Measurements from ENCODE around the gene SUN5.
"Not testable (repeated sequence)": the region's sequence is repeated elsewhere in the genome, so short reads cannot be mapped to it uniquely, and the experiment has no call there.

The SUN5 gene, protein sequence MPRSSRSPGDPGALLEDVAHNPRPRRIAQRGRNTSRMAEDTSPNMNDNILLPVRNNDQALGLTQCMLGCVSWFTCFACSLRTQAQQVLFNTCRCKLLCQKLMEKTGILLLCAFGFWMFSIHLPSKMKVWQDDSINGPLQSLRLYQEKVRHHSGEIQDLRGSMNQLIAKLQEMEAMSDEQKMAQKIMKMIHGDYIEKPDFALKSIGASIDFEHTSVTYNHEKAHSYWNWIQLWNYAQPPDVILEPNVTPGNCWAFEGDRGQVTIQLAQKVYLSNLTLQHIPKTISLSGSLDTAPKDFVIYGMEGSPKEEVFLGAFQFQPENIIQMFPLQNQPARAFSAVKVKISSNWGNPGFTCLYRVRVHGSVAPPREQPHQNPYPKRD

DNA sequence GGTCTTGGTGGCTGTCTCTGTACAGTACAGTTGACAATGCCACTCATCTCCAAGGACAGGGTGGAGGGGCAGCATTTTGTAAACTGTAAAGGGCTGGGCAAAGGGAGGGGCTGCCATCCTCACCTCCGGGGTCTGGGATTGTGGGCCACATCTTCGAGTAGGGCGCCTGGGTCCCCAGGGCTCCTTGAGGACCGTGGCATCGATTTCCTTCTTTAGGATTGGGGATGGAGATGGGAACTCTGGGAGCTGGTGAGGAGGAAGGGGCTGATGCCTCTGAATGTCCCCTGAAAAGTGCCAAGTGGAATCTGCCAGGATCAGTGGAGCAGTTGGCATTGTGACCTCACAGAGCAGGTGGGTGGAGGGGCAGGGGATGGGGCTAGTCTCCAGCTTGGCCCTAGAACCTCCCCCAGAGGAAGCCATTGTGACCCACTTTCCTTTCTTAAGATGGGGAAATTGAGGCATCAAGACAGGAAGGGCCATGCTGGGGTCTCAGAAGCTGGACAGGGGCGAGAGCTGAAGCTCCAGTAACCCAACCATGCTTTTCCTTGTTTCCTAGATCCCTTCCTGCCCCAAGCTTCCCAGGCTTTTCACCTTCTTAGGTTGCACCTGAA, at the start of gene SUN5:
Gene SUN5, minus strand, starts transcription at position 293 of the 611 bp plus-strand sequence. Its CDS starts 93 bp downstream, at position 200.
- no peak for DNase-seq

DNA sequence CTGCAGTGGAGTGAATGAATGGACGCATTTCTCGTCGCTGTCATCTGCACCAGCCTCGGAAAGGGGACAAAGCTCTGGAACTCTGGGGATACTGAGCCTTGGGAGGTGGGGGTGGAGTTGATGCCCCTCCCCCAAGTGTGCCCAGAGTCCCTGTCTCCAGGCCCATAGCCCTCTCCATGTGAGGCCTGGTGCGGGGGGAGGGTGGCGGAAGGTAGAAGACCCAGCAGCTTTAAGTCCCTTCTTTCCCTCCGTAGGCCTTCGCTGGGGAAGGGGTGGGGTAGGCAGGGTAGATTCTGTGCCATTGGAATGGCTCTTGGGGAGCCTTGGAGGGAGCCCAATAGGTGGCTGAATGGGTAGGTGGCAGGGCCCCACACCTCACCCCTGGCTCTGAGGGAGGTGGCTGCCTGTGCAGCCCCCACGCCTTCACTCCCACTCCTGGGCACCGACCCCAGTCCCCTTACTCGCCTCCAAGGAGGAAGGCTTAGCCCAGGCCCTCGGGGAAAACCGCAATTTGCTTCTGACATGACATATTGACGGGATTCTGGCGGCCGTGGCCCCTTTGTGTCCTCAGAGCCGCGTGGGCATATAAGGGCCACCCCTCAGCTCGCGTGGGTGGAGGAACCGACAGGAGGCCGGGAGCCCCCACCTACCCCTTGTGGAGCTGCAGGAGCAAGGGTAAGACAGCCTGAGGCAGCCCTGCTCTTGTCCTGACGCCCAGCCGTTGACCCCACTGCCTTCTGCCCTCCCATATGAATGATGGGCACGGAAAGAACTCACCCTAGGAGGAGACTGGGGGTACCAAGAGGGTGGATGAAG, 49.3 kb upstream of the SUN5 start, which contains the start of gene BPIFB3:
Gene BPIFB3, plus strand, starts transcription at position 613 of the 816 bp plus-strand sequence. CDS start 1,533 bp downstream, outside the sequence.
- no peak for DNase-seq

DNA sequence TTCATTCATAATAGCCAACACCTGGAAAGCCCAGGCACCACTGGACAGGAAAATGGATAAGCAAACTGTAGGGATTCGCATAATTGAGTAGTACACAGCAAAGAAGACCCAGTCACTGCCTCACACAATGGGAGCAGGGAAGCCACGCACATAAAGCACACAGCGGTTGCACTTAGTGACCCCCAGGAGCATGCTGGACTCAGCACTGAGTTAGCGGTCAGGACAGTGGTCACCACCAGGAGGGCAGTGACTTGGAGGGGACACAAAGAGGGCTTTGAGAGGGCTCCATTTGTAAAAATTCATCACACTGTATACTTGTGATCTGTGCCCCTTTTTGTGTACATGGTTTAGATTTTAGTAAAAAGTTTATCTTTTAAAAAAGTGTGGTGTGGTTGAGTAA, 47.1 kb upstream of the SUN5 start:
- no peak for DNase-seq

DNA sequence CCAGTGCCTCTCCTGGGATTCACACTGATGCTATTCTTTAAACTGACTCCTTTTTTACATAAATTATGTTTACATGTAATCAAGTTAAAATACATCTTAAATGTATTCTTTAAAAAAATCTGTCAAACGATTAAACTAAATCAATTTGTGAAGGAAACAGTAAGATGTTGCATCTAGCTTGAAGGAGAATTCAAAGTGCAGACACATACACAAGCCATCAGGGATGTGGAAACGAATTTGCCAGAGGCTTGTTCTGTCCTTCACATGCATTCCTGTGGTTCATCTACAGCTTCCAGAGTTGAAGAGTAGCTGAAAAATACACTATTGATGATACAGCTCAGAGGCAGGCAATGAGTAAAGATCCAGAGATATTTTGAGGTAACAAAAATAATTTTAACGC, 42.2 kb upstream of the SUN5 start:
- DNase-seq = no peak

DNA sequence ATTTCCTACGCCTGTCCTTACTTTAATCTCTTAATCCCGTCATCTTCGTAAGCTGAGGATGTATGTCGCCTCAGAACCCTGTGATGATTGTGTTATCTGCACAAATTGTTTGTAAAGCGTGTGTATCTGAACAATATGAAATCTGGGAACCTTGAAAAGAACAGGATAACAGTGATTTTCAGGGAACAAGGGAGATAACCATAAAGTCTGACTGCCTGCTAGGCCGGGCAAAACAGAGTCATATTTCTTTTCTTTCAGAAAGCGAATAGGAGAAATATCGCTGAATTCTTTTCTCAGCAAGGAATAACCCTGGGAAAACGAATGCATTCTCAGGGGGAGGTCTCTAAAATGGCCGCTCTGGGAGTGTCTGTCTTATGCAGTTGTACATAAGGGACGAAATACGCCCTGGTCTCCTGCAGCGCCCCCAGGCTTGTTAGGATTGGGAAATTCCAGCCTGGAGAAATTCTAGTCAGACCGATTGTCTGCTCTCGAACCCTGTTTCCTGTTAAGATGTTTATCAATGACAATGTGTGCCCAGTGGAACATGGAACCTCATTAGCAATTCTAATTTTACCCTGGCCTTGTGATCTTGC, 41.0 kb upstream of the SUN5 start:
- DNase-seq = not testable (repeated sequence)

DNA sequence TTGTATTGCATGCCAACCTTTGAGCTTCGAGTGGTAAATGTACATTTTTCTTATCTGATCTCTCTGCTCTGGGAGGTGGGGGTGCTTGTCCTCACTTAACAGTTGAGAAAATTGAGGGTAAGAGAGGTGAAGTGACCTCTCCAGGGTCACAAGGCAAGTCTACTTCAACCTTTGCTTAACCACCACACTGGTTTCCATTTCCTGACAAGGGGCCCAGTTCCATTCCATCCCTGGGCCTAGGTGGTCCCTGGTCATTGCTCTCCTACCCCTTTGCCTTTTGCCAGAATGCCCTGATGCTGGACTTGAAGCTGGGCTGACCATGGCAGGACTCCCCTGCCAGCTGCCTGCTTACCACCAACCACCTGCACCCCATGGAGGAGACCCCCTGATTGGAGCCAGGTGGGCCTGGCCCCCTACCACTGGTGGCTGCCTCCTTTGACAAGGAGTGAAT, 39.5 kb upstream of the SUN5 start:
- DNase-seq = no peak

DNA sequence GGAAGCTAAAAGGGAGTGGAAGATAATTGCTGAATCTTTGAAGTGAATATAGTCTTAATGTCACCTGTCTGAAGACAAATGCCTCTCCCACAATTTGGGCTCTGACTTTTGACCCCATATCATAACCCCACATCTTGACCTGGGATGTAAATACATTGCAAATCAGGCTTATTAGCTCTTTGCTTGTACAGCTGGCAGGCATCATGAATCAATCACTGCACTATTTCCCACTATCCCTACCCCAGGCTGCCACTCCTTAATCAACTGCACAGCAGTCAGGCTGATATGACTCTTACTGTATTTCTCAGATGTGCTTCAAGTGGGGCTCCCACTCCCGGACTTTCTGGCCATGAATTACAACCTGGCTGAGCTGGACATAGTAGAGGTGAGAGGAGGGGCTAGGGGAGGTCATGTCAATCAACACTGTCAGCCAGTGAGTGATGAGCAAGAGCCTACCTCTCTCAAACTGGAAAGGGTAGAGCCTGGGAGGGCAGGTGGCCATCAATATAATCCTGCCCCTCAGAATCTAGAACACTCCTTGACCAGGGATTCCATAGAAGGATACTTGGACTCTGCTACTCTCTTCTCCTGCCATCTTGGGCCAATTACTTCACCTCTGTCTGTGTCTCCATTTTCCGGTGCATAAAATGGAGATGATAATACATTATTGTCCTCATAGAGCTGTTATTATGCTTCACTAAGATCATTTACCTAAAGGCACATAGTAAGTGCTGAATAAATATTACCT, 38.9 kb upstream of the SUN5 start:
- DNase-seq = no peak

DNA sequence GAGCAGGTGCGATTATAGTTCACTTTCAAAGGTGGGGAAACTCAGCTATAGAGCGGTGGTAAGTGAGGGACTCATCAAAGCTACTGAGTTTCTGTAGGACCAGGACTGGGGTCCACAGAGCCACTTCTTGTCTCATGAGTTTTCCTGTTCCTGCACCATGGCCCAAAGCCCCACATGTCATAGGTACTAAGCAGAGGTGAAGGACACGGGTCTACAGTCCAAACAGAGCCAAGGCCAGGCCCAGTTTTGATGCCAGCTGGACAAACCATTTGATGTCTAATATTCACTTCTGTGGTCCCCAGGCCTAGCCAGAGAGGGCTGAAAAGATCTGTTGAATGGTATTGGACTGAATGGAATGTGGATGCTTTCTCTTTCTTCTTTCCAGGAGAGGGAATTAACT, 38.2 kb upstream of the SUN5 start:
- no peak for DNase-seq

DNA sequence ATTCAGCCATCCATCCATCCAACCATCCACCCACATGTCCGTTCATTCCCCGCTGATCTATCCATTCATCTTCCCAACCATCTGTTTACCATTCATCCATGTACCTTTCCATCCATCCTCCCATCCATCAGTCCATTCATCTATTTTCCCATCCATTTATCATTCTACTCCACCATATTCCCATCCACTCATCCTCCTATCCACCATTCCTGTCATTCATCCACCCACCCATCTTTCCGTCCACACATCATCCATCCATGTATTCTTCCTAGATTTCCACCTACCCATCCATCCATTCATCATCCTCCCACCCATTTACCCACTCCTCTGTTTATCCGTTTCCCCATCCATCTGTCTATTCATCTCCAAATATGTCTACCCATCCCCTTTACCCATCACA, 34.0 kb upstream of the SUN5 start:
- no peak for DNase-seq

DNA sequence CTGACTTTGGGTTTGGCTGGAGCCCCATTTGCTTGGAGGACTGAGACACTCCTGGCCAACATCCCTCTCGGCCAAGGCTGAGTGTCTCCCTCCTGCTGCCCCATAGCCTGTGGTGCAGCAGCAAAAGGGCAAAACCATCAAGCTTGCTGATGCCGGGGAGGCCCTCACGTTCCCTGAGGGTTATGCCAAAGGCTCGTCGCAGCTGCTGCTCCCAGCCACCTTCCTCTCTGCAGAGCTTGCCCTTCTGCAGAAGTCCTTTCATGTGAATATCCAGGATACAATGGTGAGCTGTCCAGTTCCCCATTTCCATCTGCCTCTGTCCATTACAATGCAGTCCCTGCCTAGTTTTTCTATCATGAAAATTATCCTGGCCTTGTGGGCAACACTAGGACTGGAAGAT, 33.2 kb upstream of the SUN5 start:
- DNase-seq = no peak

DNA sequence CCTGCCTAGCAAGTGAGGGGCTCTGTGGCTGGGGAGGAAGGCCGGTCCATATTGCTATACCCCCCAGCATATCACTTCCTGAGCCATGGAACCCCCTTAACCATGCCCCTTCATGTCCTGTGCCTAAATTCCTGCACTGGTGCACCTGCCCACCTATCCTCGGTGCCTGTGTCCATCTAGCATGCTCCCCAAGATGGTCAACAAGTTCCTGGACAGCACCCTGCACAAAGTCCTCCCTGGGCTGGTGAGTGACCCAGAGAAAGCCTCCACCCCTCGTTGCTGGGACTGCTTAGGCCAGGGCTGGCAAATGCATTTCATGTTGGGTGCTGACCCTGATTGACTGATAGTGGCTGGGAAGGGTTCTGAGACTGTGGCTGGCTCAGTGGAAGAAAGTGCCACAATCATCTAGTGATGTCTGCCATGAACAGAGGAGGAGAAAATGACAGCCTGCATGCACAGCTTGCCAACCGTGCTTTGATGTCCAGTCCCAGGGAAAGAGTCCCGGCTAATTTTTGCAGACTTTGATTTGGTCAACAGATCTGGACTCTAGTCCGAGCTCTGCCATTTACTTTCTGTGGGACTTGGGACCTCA, 30.8 kb upstream of the SUN5 start:
- no peak for DNase-seq

DNA sequence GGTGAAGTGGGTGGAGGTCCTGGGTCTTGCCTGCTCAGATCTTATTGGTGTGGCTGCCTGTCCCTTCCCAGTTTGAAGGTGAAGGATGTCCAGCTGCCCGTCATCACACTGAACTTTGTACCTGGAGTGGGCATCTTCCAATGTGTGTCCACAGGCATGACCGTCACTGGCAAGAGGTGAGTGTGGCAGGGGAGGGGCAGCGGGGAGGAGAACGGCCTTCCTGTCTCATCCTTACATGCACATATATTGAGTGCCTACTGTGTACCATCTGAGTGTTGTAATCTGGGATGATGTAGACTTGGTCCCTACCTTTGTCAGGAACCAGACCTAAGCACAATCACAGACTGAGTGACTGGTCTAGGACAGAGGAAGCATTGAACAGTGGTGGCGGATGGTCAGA, 29.9 kb upstream of the SUN5 start:
- DNase-seq = no peak

DNA sequence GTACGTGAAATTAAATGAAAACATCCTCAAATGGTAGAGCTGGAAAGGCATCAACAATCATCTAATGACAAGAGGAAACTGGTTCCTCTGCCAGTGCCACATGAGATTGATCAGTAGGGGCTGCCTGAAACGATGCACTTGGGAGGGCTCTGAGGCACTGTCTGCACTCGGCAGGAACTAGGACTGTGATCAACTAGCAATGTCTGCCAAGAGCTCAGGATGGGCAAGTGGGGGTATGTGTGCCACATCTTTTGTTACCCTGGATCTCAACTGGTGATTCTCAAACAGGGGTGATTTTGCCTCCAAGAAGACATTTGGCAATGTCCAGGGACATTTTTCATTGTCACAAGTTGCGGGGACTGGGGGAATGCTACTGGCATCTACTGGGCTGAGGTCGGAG, 29.1 kb upstream of the SUN5 start:
- no peak for DNase-seq

DNA sequence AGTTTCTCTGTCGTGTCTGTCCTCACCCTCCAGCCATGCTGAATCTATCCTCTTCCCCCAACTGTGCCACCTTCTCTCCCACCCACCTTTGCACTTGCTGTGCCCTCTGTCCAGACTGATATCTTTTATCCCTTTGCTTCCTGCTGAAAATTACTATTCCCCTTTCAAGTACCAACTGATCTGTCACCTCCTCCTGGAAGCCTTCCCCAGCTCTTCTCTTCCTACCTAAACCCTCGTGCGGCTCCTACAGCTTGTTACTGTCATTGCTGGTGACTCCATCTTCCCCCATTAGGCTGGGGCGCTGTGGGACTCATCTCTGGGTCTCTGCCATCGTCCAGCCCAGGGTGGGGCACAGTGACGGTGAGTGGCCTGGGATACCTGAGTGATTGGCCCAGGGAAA, 28.3 kb upstream of the SUN5 start:
- no peak for DNase-seq

DNA sequence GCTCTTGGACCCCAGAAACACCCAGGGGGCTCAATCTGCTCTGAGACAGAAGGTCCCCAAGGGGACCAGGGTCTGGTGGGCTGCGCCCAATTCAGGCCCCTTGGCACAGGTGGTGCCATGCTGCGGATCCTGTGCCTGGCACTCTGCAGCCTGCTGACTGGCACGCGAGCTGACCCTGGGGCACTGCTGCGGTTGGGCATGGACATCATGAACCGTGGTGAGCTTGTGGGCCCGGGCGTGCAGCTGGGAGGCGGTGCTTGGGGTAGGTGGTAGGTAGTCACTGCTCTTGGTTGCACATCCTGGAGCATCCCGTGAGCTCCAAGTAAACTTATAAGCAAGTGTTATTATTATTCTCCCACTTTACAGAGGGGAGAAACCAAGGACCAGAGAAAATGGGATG, 27.3 kb upstream of the SUN5 start, which contains the start of gene BPIFB6:
Gene BPIFB6, plus strand, starts transcription at position 118 of the 400 bp plus-strand sequence. Its CDS starts 0 bp downstream, at position 118.
- DNase-seq = no peak

DNA sequence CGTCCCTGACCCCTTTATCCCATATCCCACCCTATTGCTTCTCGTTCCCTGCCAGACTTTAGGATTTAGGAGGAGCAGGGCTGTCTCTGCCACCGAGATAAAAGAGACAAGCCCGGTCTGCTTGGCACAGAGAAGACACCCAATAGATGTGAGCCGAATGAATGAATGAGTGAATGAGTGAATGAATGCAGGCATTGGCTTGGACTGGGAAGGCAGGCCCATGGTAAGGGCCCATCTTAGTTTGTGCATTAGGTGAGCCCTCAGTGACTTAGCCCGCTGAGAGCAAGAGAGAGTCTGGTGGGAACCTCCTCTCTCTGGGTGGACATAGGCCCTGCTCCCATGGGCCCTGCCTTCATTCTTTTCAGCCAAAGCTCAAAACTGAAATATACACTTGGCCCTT, 26.3 kb upstream of the SUN5 start:
- DNase-seq = no peak

DNA sequence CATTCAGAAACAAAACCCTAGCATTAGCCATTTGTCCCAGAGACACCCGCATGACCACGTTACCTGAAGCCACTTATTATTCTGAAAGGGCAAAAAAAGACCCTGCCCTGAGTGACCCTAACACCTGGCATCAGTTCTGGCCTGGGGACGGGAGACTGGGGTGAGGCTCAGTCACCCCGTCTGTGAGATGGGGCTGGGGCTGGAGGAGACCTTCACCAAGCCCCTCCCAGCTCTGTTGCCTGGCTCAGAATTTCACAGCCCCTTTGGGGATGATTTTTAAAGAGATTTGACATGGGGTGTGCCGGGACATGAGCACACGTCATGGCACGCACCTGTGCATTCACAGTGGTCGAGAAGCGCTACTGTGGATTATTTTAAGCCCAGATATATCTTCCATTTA, 25.8 kb upstream of the SUN5 start:
- no peak for DNase-seq

DNA sequence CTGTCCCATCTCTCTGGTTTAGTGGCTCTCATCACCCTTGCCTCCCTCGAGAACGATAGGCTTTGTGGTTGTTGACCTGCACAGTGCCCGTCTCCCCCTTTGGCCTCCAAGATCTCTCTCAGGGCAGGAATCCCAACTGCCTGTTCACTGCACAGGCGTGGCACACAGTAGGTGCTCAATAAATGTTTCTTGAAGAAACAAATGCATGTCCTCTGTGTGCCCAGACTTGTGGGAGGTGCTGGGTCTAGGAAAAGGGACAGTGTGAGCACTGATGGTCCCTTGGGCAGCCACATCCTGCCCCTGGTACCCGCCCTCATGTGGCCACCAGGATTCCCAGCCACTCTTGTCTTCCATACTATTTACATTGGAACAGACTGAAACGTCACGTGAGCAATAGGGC, 24.6 kb upstream of the SUN5 start:
- DNase-seq = no peak

DNA sequence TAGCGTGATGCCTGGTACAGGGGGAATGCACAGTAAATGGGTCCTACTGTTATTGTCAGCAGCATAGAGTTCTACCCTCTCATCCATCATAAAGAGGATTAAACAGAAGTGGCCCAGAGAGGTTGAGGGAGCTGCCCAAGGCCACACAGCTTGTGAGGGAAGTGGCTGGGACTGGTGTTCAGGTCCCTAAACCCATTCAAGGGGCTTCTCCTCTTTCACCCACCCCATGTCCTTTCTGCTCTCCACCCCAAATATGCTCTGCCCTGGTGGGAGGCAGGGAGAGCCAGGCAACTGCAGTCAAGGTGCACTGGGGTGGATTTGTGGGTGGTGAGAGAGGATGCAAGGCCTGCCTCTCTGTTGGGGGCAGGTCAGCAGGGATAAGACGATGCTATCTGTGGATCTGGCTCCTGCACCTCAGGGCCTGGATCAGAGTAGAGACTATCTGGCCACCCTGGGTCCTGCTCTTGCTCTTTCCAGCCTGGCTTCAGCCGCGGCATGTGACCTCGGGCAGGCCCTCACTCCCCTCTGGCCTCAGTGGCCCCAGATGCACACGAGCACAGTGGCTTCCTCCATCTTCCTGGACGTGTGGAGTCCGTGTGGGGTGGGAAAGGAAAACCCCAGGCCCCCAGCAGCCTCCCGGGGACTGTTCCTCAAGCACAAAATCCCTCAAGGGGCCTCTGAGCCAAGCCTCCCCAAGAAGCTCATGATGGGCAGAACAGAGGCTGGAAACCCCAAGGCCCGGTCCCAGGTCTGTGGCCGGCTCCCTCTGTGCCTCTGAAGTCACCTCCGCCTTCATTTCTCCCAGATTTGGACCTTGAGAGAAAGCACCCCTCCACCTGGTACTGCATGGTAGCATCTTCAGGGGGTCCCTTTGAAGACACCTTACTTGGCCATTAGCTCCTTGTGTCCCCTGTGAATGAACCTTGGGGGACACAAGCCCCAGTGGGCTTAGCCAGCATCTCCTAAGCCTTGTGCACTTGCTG, 23.8 kb upstream of the SUN5 start:
- DNase-seq = no peak

Data from KG1 (cell line).